Lower leg skin (tissue), 3 donors: ENCODE results near the gene GABRR3.

Experiments
- CTCF ChIP-seq, 3 donors: fragments of 450-650 bp; IDR thresholded peaks; one replicate each; pipeline ENCODE4 v1.5.1; 2016; ENCODE audit warnings: antibody characterized with exemption in 3 of 3, mild to moderate bottlenecking in 3 of 3, moderate library complexity in 2 of 3
- POLR2A ChIP-seq, 2 donors: fragments of 450-650 bp; IDR thresholded peaks; one replicate each; pipeline ENCODE4 v1.6.1; 2016 to 2017; ENCODE audit warnings: antibody characterized with exemption in 2 of 2, mild to moderate bottlenecking in 1 of 2, moderate library complexity in 1 of 2

- TF ChIP-seq CTCF (IDR thresholded peaks at IDR 0.05) = no peak
- TF ChIP-seq POLR2A (IDR thresholded peaks at IDR 0.05) = no peak
Measured at GRCh38 chr3:97972976-97973375, 62.1 kb downstream of the GABRR3 start.
